ENCODE measurements around the gene SGO1.

DNA sequence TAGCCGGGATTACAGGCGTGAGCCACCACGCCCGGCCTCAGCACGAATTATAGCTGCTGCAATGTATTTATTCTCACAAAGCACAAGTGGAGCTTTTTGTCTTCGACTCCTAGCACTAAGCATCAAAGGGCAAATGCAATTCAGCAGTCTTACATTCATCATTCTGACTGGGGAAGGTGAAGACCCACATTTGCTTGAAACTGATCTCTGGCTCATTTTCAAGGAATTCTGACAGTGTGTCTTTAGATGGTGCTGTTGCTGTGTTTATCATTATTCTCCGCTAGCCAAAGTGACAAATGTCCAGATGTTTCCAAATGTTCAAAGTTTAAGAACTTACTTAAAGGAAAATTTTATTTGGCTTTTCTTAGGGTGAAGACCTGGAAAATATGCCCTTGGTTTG lies 55.9 kb downstream of the SGO1 start:
- TF ChIP-seq, protein P1, sequence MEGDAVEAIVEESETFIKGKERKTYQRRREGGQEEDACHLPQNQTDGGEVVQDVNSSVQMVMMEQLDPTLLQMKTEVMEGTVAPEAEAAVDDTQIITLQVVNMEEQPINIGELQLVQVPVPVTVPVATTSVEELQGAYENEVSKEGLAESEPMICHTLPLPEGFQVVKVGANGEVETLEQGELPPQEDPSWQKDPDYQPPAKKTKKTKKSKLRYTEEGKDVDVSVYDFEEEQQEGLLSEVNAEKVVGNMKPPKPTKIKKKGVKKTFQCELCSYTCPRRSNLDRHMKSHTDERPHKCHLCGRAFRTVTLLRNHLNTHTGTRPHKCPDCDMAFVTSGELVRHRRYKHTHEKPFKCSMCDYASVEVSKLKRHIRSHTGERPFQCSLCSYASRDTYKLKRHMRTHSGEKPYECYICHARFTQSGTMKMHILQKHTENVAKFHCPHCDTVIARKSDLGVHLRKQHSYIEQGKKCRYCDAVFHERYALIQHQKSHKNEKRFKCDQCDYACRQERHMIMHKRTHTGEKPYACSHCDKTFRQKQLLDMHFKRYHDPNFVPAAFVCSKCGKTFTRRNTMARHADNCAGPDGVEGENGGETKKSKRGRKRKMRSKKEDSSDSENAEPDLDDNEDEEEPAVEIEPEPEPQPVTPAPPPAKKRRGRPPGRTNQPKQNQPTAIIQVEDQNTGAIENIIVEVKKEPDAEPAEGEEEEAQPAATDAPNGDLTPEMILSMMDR (optimal IDR thresholded peaks at IDR 0.05 in 1 of 3, IDR thresholded peaks at IDR 0.05 in 1 of 3, conservative IDR thresholded peaks at IDR 0.05 in 1 of 3; ENCODE audit: extremely low read depth in 1 of 3, insufficient read depth in 2 of 3, low read length in 3 of 3): no peak
- no peak for TF ChIP-seq EZH2 (IDR thresholded peaks at IDR 0.05; ENCODE audit: low read length)

Measured in keratinocyte (primary cell).